Activated CD8-positive, alpha-beta memory T cell treated with anti-CD3 and anti-CD28 coated beads, Interleukin-2, amount 50 U/mL, for 24 hours (primary cell): ENCODE results near the gene MINDY3.

Source experiments
- DNase-seq: peaks from one replicate; pipeline ENCODE4 v3.0.0-alpha.2; 2020; ENCODE audit errors: extremely low read depth

Gene MINDY3

DNA sequence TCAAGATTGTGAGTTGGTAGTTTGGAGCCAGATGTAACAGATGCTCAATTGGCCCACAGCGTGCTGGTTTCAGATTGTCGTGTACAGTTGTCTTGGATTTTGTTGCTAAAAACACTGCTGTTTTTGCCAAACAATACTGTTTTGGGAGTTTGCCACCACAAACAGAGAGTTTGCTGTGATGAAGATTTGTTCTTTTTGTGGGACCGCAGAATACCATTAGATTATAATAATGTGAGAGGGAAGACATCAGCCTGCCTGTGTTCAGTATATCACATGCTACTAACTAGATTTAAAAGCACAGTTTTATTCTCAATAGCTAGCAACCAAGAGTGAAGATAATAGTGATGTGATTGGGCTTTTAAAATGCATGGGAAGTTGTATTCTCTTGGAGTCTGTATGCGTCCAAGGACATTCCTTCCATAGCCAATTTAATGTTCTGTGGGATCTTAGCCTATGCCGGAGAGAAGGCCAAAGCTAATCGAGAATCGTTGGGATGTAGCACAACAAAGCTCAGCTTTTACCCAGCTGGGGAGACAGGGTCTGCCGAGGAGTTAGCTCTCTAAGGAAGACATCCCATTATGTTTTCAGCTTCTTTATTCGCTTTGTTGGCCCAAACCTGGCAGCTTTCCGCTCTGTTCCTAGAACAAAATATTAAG lies 121.9 kb downstream of the MINDY3 start:
- DNase-seq: no peak

DNA sequence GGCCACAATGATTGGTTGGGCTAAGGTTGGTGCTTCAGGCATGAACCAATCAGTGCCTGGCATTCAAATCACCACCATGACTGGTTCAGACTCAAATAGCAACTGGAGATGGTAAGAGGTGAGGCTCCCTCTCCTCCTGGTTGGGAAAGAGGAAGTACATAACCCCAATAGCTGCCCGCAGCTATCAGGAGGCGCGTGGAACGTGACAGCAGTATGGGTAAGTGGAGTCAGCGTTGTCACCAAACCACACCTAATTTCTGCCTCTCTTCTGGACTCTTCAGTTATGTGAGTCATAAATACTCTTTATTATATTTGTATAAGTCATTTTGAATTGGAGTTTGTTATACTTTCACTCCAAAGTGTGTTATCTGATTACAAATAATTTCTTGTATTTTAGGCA lies 122.7 kb downstream of the MINDY3 start:
- no peak for DNase-seq

DNA sequence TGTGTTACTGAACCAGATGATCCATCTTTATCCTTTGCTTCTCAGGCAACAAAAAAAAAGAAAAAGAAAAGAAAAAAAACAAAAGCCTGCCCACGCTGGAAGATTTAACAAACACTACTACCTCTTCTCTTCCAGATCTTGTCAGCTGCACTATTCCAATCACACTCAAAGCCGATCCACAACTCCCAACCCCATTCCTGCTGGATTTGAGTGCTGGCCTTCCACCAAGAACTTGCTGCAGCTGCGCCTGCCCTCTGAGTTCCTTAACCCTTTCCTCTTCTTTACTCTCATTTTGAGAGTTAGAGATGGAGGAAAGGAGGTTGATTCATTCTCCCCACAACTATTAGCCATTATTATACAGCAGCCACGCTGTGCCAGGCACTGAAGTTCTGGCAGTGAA lies 124.5 kb downstream of the MINDY3 start:
- no peak for DNase-seq

DNA sequence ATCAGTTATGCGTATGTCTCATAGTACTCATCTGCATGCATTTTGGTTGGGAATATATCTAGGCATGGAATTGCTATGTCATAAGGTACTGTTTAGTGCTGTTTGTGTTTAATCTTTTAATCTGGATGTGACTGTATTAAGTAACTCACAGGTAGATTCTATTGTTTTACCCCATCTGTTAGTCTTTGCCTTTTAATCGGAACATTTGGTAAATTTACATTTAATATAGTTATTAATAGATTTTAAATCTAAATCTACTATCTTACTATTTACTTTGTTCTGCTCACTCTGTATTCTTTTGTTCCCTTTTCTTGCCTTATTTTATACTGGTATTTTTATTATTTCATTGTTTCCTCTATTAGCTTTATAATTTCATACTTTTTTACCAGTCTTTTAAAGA lies 130.0 kb downstream of the MINDY3 start:
- DNase-seq: no peak

DNA sequence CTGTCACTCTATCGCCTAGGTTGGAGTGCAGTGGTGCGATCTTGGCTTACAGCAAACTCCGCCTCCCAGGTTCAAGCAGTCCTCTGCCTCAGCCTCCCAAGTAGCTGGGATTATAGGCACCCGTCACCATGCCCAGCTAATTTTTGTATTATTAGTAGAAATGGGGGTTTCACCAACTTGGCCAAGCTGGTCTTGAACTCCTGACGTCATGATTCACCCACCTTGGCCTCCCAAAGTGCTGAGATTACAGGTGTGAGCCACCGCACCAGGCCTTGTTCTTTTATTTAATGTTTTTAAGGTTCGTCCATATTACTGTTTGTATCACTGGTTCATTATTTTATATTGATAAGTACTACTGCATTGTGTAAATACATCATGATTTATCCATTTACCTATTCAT lies 130.4 kb downstream of the MINDY3 start:
- DNase-seq: no peak
